M059J (cell line): ENCODE results near the gene PIGH. TPM values are rescaled to one million over a fixed set of nuclear protein-coding genes. Genes with fewer than 3 reads are reported as not detected.

Source experiments
- DNase-seq: peaks from one replicate; pipeline ENCODE4 v3.0.0-alpha.2; 2012; ENCODE audit warnings: low read depth
- total RNA-seq: library from RNA; depleted of rRNA; stranded (reverse); fragments of >200 nt; shearing (Covaris generic); gene quantifications from 2 replicates; pipeline ENCODE4 v1.2.3, GENCODE V29; 2014

The PIGH gene
- total RNA-seq, 1 experiment from 2014 or later: 23.2 TPM

- DNase-seq: peak; percentile 26
Measured at GRCh38 chr14:67575684-67576083, 24.4 kb downstream of the PIGH start.

GRCh38 chr14:67574806-67575205 is 25.3 kb downstream of the PIGH start:
- DNase-seq: no peak

- no peak for DNase-seq
Measured at GRCh38 chr14:67574156-67574555, 25.9 kb downstream of the PIGH start.

- DNase-seq: no peak
Measured at GRCh38 chr14:67573228-67574010, 26.6 kb downstream of the PIGH start.

- DNase-seq: no peak
Measured at GRCh38 chr14:67572608-67573007, 27.5 kb downstream of the PIGH start.

- DNase-seq: no peak
Measured at GRCh38 chr14:67571991-67572323, 28.1 kb downstream of the PIGH start.

DNA sequence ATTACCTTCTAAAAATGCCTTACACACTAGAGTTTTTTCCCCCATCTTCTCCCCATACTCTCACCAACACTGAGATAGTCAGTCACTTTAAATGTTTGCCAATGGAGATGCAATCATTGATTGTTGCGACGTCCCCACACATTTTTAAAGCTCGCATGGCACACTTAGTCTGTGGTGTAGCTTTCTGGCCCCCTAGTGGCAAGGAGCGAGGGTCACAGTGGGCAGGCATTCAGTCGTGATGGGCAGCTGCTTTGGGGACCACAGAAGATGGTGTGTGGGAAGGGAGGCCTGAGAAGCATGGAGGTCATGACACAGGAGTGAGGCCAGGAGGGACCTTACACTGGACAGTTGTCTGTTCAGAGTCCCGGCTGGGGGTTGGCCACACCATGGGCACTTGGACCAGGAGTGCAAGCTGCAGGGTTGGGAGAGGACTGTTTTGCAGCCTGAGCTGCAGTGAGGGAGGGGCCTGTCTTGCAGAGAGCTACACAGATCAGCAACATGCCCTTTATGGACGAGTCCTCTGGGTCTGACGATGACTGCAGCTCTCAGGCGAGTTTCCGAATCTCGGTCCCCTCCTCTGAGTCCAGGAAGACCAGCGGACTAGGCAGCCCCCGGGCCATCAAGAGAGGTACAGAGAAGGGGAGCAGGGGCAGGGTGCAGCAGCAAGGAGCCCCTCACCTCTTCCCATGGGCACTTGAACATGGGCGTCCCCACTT is 28.6 kb downstream of the PIGH start:
- peak; percentile 49 for DNase-seq

DNA sequence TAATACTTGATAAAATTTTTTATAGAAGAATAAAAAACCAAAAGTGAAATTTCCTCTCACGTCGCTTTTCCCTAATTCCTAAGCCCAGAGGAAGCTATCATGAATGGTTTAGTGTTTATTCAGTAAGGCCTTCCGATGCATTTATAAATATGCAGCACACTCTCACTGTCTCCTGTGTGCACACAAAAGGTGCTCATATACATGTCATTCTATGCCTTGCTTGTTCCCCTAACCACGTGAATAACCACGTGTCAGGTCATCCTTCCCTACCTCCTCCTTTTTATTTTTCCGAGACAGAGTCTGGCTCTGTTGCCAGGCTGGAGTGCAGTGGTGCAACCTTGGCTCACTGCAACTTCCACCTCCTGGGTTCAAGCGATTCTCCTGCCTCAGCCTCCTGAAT is 29.6 kb downstream of the PIGH start:
- DNase-seq: no peak

- DNase-seq: no peak
Measured at GRCh38 chr14:67569651-67570290, 30.3 kb downstream of the PIGH start.

GRCh38 chr14:67569011-67569650 is 30.9 kb downstream of the PIGH start:
- DNase-seq: no peak

- DNase-seq: peak; percentile 78
Measured at GRCh38 chr14:67567654-67568053, 32.4 kb downstream of the PIGH start.

GRCh38 chr14:67566908-67567307 is 33.2 kb downstream of the PIGH start:
- DNase-seq: no peak

GRCh38 chr14:67564236-67564635 is 35.8 kb downstream of the PIGH start:
- DNase-seq: no peak

- DNase-seq: no peak
Measured at GRCh38 chr14:67562776-67563150, 37.3 kb downstream of the PIGH start.

DNA sequence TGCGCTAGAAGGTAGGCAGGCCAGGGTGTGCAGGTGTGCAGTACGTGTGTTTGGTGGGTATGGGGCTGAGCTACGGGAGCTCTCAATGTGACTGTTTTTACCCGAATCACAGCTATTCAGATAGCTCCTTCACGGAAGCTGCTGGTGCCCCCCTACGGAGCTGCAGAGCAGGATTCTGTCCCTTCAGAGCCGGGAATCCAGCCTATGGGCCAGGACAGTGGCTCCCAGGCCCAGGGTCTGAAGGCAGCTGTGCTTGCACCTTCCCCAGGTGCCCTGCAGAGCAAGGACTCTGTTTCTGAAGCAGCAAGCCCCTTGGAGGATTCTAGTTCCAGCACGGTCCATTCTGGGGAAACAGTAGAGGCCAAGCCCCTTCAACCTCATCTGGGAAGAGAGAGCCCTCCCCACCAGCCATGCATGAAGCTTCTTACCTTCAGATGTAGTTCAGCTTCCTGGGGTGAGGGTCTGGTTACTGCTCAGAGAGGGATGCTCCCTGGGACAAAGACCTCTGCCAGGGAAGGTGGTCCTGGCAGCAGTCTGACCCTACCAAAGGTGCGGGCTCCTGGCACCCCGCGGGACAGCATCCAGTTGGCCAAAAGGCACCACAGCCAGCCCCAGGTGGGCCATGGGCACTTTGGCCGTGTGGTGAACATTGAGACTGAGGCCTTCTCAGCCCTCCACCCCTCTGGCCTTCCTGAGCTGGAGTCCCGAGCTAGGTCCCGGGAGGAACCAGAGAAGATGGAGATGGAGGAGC is 37.9 kb downstream of the PIGH start:
- no peak for DNase-seq

DNA sequence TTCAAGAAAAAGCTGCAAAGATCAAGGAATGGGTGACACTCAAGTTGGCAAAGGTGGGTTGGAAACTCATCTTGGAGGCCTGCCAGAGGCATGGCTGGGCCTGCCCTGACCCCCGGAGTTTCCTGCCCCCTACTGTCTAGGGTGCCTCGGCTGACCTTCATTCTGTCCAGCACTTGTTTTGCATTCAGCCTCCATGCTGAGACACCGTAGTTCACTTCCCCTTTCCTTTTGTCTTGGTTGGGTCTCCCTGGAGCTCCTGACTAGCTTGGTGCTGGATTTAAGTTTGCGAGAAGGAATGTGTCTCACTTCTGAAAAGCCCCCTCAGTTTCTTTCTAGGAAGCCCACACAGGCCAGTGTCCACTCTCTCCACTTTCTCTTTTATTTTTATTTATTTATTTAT is 40.4 kb downstream of the PIGH start:
- no peak for DNase-seq

GRCh38 chr14:67557656-67558055 is 42.4 kb downstream of the PIGH start:
- DNase-seq: no peak

- DNase-seq: peak; percentile 81
Measured at GRCh38 chr14:67557118-67557517, 43.0 kb downstream of the PIGH start.

- no peak for DNase-seq
Measured at GRCh38 chr14:67556671-67557070, 43.4 kb downstream of the PIGH start.

DNA sequence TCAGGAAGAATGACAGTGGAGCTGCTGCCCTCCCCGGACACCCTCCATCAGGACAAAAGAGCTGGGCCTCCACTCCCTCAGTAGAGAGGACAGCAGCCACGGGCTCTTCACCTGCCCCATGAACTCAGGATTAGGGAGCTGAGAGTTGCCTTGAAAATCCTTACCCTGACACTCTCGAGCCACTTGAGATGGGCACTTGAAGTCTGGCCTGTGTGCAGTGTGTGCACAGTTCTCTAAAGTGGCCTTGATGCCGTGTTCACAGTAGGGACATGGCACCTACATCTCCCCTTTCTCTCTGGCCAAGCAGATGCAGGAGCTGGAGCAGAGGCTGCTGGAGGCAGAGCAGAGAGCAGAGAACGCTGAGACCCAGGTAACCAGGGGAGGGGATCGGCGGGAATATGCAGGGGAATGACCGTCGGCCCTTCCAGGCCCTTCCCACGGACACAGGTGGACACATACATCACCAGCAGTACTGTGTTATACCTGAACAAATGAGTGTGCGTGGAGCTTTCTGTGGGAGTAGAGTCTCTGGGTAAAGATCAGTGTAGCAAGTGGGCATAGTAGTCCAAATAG is 44.5 kb downstream of the PIGH start:
- no peak for DNase-seq

GRCh38 chr14:67554341-67554740 is 45.7 kb downstream of the PIGH start:
- DNase-seq: no peak
